ENCODE data around the gene NPIPB2. TPM values are rescaled to one million over a fixed set of nuclear protein-coding genes. Genes with fewer than 3 reads are reported as not detected.
"Not testable (repeated sequence)": the region's sequence is repeated elsewhere in the genome, so short reads cannot be mapped to it uniquely, and the experiment has no call there.

NPIPB2 gene
- total RNA-seq, 1 donor = 6.0 TPM

DNA sequence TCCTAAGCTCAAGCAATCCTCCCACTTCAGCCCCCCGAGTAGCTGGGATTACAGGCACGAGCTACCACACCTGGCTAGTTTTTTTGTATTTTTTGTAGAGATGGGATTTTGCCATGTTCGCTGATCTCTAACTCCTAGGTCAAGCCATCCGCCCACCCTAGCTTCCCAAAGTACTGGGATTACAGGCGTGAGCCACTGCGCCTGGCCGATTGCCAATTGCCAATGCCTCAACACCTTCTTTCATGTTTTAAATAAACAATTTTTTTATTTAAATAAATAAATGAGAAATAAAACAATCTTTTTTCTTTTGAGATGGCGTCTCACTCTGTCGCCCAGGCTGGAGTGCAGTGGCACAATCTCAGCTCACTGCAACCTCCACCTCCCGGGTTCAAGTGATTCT is 17.8 kb downstream of the NPIPB2 start:
- not testable (repeated sequence) for H3K4me1 ChIP-seq (ENCODE audit: insufficient read depth, low read length); H3K4me3 ChIP-seq (ENCODE audit: low read length); H3K27me3 ChIP-seq (ENCODE audit: insufficient read depth, low read length); H3K9me3 ChIP-seq (ENCODE audit: low read depth, low read length)

DNA sequence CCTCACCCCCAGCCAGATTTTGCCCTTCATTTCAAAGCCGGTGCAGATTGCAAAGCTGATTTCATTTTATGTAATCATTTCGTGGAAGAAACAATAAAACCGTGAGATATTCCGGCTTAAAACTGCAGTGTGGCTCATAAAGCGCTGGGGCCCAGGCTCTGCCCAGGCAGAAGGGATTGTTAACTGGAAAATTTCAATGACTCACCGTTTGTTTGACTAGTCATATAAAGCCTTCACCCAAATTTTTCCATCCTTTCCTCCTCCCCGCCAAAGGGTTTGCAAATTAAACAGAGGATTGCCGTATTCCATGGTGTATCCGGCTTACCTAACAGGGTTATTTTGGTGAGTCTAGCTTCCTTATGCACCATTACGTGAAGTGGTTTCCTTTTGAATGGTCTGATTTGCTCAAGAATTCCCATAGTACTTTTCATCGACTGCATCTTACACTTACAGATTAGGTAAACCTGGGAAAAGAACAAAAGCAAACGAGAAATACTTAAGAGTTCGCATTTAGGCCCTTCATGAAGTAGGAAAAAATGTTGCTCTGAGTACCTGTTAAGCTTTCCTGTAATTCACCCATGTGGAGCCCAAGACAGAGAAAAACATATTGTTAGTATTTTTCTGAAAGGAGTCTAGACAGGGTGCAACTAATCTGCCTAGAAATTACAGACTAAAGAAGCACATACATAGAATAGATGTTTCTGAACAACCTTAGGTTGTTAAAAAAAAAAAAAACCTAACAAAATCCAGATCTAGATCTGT is 25.1 kb downstream of the NPIPB2 start:
- Histone ChIP-seq H3K27me3 (ENCODE audit: insufficient read depth, low read length) (no peaks in the 10 kb centered on the region), H3K4me3 (ENCODE audit: low read length) (peak overlapping the region; percentile 70), H3K4me1 (ENCODE audit: insufficient read depth, low read length) (peaks cover 23% of the 10 kb centered on the region), H3K9me3 (ENCODE audit: low read depth, low read length) (no peaks in the 10 kb centered on the region)

DNA sequence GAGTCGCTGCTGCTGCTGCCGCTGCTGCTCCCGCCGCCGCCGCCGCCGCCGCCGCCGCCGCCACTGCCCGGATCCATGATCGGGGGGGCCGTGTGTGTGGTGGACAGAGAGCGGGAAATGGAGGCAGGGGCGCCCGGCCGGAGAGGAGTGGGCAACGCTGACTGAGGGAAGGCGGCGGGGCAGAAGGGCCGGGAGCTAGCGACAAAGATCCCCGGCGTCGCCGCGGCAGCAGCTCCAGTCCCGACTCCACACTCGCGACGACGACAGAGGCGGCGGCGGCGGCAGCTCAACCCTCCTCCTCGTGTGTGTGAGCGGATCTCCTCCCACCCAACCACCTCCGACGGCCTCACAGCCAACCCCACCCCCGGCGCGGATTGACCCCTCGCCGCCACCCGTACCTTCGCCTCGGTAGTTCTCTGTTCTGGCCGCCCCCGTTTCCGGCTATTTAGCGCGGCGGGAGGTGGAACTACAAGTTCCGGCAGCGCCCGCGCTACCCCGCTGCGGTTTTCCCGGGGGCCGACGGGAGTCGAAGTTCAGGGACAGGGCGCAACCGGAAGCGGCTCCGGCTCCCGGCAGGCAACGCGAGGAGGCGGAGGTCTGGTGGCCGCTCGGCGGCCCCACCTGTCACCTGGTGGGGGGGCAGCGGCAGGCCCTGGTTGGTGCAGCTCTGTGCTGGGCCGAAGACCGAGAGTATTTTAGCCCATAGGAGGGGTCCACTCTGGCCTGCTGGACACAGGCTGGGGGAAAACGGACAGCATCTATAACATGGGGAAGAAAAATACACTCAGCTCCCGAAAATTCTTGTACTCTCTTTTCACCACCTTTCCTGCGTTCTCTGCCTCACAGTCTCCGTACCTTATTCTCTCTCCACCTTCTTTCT is 26.0 kb downstream of the NPIPB2 start, which contains the start of gene GSPT1:
GSPT1 (minus strand) TSS at position 313 of the 880 bp plus-strand sequence; CDS start at position 77, 236 bp downstream.
- no peaks in the 10 kb centered on the region for H3K27me3 ChIP-seq (ENCODE audit: insufficient read depth, low read length)
- H3K4me1 ChIP-seq (ENCODE audit: insufficient read depth, low read length) = peaks cover 31% of the 10 kb centered on the region
- H3K9me3 ChIP-seq (ENCODE audit: low read depth, low read length) = no peaks in the 10 kb centered on the region
- peak within 1 kb of the TSS; percentile 70 for H3K4me3 ChIP-seq (ENCODE audit: low read length)

DNA sequence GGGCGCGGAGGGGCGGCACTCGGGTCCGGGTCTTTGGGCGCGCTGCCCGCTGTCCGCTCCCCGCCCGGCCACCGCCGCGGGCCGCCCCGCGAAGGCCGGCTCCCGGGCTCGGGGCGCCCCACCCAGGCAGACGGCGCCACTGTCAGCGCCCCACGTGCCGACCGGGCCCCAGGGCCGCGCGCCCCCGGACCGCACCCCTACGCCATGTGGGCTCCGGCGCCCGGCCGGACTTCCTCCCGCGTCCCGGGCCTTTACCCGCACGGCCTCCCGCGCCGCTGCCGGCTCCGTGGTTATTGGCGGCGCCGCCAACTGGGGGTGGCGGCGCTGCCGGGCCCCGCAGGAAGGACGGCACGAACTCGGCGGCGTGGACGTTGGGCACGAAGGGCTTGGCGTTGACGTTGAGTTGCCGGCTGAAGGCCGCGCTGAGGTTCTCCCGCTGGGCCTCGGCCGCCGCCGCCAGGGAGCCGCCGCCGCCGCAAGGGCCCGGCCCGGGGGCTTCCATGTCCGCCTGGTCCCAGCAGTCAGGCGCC is 26.7 kb downstream of the NPIPB2 start:
- no peaks in the 10 kb centered on the region for H3K27me3 ChIP-seq (ENCODE audit: insufficient read depth, low read length)
- peak overlapping the region; percentile 70 for H3K4me3 ChIP-seq (ENCODE audit: low read length)
- peaks cover 38% of the 10 kb centered on the region for H3K4me1 ChIP-seq (ENCODE audit: insufficient read depth, low read length)
- H3K9me3 ChIP-seq (ENCODE audit: low read depth, low read length) = no peaks in the 10 kb centered on the region

DNA sequence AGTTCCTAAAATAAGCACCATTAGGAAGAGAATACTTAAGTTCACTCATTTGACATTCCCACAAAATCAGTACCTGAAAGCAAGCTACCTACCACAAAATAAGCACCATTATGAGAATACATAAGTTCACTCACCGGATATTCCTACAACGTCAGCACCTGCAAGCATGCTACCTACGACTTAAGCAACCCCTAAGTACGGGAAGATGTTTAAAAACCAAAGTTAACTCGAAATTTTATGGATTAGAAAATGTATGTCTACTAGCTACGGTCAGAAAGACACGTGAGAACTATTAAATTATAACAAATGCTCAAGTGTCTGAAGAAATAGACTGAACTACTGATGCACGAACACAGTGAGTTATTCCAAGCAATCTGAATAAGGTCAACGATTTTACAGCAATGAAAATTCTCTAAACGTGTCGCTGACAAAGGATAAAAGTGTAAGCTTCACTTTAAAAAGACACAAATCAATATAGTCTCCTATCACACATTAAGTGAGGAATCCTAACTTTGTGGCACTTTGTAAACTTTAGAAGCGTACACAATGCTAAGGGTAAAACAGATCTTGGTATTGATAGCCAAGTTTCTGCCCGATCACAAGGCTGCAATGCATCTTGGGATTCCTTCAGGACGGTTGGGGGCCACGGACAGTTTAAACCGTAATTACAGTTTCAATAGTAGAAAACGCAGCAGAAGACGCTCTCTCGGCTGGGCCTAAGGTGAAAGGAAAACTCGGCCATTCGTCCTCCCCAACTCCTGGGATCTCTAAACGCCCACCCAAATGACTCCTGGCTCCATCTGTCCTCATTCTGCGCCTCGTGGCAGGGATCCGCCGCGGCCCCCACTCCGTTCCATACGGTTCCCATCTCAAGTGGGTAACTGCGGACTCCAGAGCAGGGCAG is 27.4 kb downstream of the NPIPB2 start:
- H3K4me1 ChIP-seq (ENCODE audit: insufficient read depth, low read length) = peaks cover 39% of the 10 kb centered on the region
- H3K9me3 ChIP-seq (ENCODE audit: low read depth, low read length) = no peaks in the 10 kb centered on the region
- no peaks in the 10 kb centered on the region for H3K27me3 ChIP-seq (ENCODE audit: insufficient read depth, low read length)
- H3K4me3 ChIP-seq (ENCODE audit: low read length) = peak overlapping the region; percentile 70

DNA sequence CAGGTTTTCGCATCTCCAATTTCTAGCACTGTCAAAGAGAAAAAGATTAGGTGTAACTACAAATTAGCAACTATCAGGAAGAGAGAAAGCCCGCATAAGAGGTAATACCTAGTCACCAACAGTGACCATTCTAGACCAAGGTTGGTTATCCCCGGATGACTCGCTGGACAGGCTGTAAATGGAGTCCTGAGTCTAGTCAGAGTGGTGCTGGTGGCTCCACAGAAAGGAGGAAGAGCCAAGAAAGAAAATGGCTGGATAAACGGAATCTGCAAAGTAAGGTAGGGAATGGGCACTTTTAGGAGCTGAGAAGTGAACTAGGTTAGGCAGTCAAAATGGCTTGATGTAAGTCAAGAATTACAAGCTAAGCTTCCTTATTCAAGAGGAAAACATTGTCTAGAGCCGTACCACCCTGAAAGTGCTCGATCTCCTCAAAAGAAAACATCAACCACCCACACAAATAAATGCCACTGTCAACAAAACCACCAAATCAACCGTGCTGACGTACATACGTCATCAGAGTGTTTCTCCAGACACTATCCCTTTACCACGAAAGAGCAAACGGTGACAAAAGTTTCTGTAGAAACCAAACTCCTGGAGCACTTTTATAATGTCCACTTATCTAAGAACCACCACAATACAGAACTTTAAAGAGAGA is 28.3 kb downstream of the NPIPB2 start:
- H3K4me1 ChIP-seq (ENCODE audit: insufficient read depth, low read length) = peaks cover 39% of the 10 kb centered on the region
- no peaks in the 10 kb centered on the region for H3K9me3 ChIP-seq (ENCODE audit: low read depth, low read length)

DNA sequence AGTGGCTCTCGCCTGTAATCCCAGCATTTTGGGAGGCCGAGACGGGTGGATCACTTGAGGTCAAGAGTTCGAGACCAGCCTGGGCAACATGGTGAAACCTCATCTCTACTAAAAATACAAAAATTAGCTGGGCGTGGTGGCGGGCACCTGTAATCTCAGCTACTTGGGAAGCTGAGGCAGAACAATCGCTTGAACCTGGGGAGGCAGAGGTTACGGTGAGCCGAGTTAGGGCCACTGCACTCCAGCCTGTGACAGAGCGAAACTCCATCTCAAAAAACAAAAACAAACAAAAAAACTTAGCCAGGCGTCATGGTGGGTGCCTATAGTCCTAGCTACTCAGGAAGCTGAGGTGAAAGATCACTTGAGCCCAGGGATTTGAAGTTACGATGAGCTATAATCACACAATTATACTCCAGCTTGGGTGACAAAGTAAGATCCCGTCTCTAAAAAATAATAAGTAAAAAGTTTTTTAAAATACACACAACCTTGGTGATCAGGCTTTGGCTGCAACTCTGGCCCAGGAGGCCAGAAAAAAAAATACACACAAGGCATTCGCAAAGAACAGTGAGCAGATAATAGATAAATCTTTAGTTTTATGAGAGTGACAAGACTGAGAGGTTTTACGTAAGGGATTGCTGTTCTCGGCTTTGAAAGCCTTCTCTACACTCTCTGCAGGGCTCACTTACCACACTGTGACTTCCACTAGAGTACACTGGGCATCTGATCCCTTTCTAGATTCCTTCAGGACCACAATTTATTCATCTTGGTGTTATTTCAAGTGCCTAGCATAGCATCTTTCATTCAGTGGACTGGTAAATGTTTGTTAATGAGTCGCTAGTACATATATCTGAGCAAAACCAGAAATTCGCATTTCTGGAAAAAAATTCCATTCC is 31.9 kb downstream of the NPIPB2 start:
- no peaks in the 10 kb centered on the region for H3K9me3 ChIP-seq (ENCODE audit: low read depth, low read length)
- no peaks in the 10 kb centered on the region for H3K27me3 ChIP-seq (ENCODE audit: insufficient read depth, low read length)
- H3K4me1 ChIP-seq (ENCODE audit: insufficient read depth, low read length) = peaks cover 41% of the 10 kb centered on the region
- no peak overlapping the region for H3K4me3 ChIP-seq (ENCODE audit: low read length)

More for the DNA sequence above, 28.3 kb downstream of the NPIPB2 start:
- Histone ChIP-seq H3K4me3 (ENCODE audit: low read length) (peak overlapping the region; percentile 70), H3K27me3 (ENCODE audit: insufficient read depth, low read length) (no peaks in the 10 kb centered on the region)

DNA sequence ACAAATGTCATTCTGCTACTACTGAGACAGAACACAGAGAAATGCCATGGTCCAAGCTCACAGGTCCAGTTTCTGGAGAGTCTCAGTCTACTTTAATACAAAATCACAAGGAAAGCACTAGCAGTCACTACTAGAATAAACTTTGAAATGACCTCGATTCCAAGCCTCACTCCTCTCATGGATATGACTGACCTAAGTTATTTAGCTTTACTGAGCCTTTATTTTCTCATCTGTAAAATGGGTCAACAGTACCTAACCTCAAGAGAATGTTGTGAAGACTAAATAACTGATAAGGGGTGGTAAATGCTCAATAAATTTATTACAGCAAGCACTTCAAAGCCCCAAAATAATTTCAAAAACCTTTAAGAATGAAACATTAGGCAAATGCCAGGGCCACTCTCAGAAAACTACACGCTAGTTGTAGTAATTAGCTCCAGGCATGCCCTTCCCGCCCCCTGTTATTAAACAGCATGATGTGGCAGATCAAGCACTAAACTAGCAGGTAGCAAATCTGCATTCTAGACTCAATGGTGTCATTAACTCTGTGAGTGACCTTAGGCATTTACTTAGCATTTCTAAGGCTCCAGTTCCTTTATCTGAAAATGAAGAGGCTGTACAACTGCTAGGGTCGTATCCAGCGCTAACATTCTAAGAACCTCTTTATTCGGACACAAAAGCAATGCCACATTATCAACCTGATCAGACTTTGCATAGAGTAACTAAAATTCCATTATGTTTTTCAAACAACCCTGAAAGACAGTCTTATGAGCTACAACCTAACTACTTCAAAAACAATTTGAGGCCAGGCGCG is 34.5 kb downstream of the NPIPB2 start:
- Histone ChIP-seq H3K27me3 (ENCODE audit: insufficient read depth, low read length) (no peaks in the 10 kb centered on the region), H3K9me3 (ENCODE audit: low read depth, low read length) (no peaks in the 10 kb centered on the region), H3K4me3 (ENCODE audit: low read length) (no peak overlapping the region), H3K4me1 (ENCODE audit: insufficient read depth, low read length) (peaks cover 24% of the 10 kb centered on the region)

DNA sequence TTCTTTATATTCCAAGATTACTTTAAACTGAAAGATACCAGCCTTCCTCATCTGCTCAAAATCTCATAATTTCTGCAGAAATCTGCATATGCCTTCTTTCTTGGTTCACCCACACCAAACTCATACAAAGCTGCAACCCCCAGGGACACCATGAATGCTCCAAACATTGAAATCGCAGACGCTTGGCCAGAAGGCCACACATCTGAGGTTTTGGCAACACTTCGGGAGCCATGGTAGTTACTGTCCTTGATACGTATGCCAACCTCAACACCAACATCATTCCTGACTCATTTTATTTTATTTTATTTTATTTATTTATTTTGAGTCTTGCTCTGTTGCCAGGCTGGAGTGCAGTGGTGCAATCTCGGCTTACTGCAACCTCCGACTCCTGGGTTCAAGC is 37.9 kb downstream of the NPIPB2 start:
- no peaks in the 10 kb centered on the region for H3K27me3 ChIP-seq (ENCODE audit: insufficient read depth, low read length)
- no peak overlapping the region for H3K4me3 ChIP-seq (ENCODE audit: low read length)
- H3K4me1 ChIP-seq (ENCODE audit: insufficient read depth, low read length) = peaks cover 17% of the 10 kb centered on the region
- no peaks in the 10 kb centered on the region for H3K9me3 ChIP-seq (ENCODE audit: low read depth, low read length)

DNA sequence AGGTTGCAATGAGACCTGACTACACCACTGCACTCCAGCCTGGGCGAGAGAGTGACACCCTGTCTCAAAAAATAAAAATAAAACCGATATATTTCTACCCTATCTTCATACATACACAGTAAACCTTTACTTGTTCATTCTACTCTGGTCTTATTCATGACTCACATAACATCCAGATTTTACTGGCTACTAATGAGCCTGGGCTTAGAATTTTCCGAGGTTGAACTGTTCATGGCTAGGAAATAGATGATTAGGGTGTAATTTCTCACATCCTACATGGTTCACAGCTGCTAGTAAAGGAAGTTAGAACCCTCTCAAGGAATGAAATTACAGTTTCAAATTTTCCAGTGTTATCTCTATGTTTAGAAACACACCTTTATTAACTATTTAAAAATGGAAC is 40.8 kb downstream of the NPIPB2 start:
- no peak overlapping the region for H3K4me3 ChIP-seq (ENCODE audit: low read length)

DNA sequence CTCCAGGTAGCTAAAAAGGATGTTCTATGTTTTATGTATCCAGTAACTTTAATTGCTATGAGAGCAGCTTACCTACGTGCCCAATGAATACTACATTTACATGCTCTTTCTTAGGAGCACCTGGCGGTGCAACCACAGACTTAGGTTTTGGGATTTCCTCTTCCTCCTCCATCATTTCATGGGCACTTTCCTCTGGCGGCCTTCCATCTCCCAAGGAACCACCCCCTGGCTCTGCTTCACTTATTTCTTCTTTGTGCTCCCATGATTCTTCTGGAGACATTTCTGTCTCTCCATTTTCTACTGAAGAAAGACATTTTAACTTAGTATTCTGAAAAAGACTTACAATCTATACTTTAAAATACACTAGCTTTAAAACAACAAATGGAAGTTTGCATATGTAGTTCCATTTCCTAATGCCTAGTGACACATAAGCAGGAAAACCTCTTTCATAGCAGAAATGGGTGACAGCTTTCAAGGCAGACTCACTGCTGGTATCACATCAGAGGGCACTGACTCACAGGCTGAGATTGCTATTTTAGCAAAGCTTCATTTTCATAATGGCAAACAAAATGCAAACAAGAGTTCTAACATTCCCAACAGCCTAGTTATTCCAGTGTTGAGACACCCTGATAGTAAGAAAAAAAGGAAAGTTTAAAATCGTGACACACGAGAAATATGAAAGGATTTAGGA is 45.2 kb downstream of the NPIPB2 start:
- H3K4me1 ChIP-seq (ENCODE audit: insufficient read depth, low read length) = peaks cover 16% of the 10 kb centered on the region
- no peaks in the 10 kb centered on the region for H3K27me3 ChIP-seq (ENCODE audit: insufficient read depth, low read length)
- no peak overlapping the region for H3K4me3 ChIP-seq (ENCODE audit: low read length)
- H3K9me3 ChIP-seq (ENCODE audit: low read depth, low read length) = no peaks in the 10 kb centered on the region

More for the DNA sequence above, 40.8 kb downstream of the NPIPB2 start:
- no peaks in the 10 kb centered on the region for H3K9me3 ChIP-seq (ENCODE audit: low read depth, low read length)
- H3K4me1 ChIP-seq (ENCODE audit: insufficient read depth, low read length) = peaks cover 13% of the 10 kb centered on the region
- H3K27me3 ChIP-seq (ENCODE audit: insufficient read depth, low read length) = no peaks in the 10 kb centered on the region

DNA sequence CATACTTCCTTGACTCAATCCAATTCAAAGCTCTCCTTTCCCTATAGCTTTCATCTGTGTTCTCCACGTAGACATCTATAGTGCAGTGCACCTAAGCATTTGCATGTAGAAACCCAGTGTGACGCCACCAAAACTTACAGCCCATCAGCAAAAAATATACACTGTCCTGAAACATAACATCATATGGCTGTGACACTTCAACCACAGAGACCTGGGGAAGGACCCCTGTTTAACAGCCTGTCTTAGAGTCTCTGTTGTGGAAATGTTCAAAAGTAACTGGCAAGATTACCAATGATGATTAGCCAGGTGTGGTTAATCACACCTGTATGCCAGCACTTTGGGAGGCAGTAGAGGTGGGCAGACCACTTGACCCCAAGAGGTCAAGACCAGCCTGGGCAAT is 48.3 kb downstream of the NPIPB2 start:
- Histone ChIP-seq H3K4me3 (ENCODE audit: low read length) (no peak overlapping the region), H3K27me3 (ENCODE audit: insufficient read depth, low read length) (no peaks in the 10 kb centered on the region), H3K9me3 (ENCODE audit: low read depth, low read length) (no peaks in the 10 kb centered on the region), H3K4me1 (ENCODE audit: insufficient read depth, low read length) (peaks cover 8% of the 10 kb centered on the region)

All from mononuclear cell (primary cell).